Fibroblast of lung (primary cell): ENCODE results near the gene ATP1B2. TPM values are rescaled to one million over a fixed set of nuclear protein-coding genes. Genes with fewer than 3 reads are reported as not detected.
A peak's percentile ranks its signal among the peaks of the same experiment; 100 is the strongest.

Source experiments
- DNase-seq, 2 donors: peaks; one replicate each; pipeline versions ENCODE4 v3.0.0 to v3.0.0-alpha.2; 2010; ENCODE audit warnings: low read depth in 2 of 2
- H2AFZ ChIP-seq: 2 replicates; pipeline ENCODE4 v1.5.1; 2012; ENCODE audit warnings: low read length, control low read depth, inconsistent platforms
- H3K27ac ChIP-seq: 2 replicates; pipeline ENCODE4 v1.5.1; 2011; ENCODE audit warnings: low read length, control low read depth; ENCODE audit not compliant: insufficient read depth
- H3K27me3 ChIP-seq: 2 replicates; pipeline ENCODE4 v1.5.1; 2011; ENCODE audit warnings: mild to moderate bottlenecking, low read length; ENCODE audit not compliant: control insufficient read depth, insufficient read depth
- H3K36me3 ChIP-seq: 2 replicates; pipeline ENCODE4 v1.5.1; 2011; ENCODE audit warnings: low read length; ENCODE audit not compliant: control insufficient read depth, insufficient read depth
- H3K4me1 ChIP-seq: 2 replicates; pipeline ENCODE4 v1.5.1; 2011; ENCODE audit warnings: low read length; ENCODE audit not compliant: control insufficient read depth, insufficient read depth; ENCODE audit errors: extremely low read depth
- H3K4me2 ChIP-seq: 2 replicates; pipeline ENCODE4 v1.5.1; 2011; ENCODE audit warnings: low read length, control low read depth; ENCODE audit not compliant: insufficient read depth; ENCODE audit errors: extremely low read depth
- H3K4me3 ChIP-seq, 4 experiments: fragments of 200-600 bp in 1 of 4; sonication (generic) in 1 of 4; replicated peaks in 1 of 4; 2 replicates each; pipeline ENCODE4 v1.5.1; 2011 to 2016; ENCODE audit warnings: low read length in 4 of 4, low read depth in 3 of 4, mild to moderate bottlenecking in 3 of 4, control low read depth in 2 of 4, inconsistent platforms in 1 of 4, mixed read lengths in 1 of 4; ENCODE audit not compliant: insufficient read depth in 1 of 4; ENCODE audit errors: control extremely low read depth in 1 of 4
- H3K79me2 ChIP-seq: 2 replicates; pipeline ENCODE4 v1.5.1; 2012; ENCODE audit warnings: mild to moderate bottlenecking, low read length, inconsistent platforms; ENCODE audit not compliant: control insufficient read depth, insufficient read depth
- H3K9ac ChIP-seq: 2 replicates; pipeline ENCODE4 v1.5.1; 2011; ENCODE audit warnings: mild to moderate bottlenecking, low read length, control low read depth; ENCODE audit not compliant: insufficient read depth
- H3K9me3 ChIP-seq: 2 replicates; pipeline ENCODE4 v1.5.1; 2012; ENCODE audit warnings: low read depth, low read length; ENCODE audit not compliant: control insufficient read depth, insufficient read depth
- H4K20me1 ChIP-seq: 2 replicates; pipeline ENCODE4 v1.5.1; 2011; ENCODE audit warnings: low read length; ENCODE audit not compliant: control insufficient read depth, insufficient read depth; ENCODE audit errors: extremely low read depth
- EZH2 ChIP-seq: IDR thresholded peaks from 2 replicates; pipeline ENCODE4 v1.5.1; 2012; ENCODE audit warnings: low read length, control low read depth, mild to moderate bottlenecking; ENCODE audit errors: missing control alignments
- polyA plus RNA-seq, 2 donors: library from polyadenylated mRNA; depleted of rRNA in 1 of 2; stranded (reverse) in 1 of 2; unstranded in 1 of 2; fragments of >200 nt; gene quantifications; 2 replicates each; pipeline ENCODE4 v1.2.1, GENCODE V29; 2011 to 2012; ENCODE audit warnings: missing spikeins in 1 of 2
- total RNA-seq: library from RNA; depleted of rRNA; stranded (reverse); fragments of >200 nt; gene quantifications from 2 replicates; pipeline ENCODE4 v1.2.1, GENCODE V29; 2014
- TF ChIP-seq, protein P1 (sequence below), 2 donors: IDR thresholded peaks in 1 of 2; conservative IDR thresholded peaks in 1 of 2; 1 replicate in 1 of 2; 2 replicates in 1 of 2; pipeline ENCODE4 v1.5.1; 2011 to 2012; ENCODE audit warnings: low read length in 2 of 2, control low read depth in 1 of 2, inconsistent platforms in 1 of 2, low read depth in 1 of 2, mild to moderate bottlenecking in 1 of 2

The ATP1B2 gene
- total and polyA plus RNA-seq, 2 donors (not counting 1 experiment from before 2014, with no cell fraction given): 0.05 to 0.33 TPM

DNA sequence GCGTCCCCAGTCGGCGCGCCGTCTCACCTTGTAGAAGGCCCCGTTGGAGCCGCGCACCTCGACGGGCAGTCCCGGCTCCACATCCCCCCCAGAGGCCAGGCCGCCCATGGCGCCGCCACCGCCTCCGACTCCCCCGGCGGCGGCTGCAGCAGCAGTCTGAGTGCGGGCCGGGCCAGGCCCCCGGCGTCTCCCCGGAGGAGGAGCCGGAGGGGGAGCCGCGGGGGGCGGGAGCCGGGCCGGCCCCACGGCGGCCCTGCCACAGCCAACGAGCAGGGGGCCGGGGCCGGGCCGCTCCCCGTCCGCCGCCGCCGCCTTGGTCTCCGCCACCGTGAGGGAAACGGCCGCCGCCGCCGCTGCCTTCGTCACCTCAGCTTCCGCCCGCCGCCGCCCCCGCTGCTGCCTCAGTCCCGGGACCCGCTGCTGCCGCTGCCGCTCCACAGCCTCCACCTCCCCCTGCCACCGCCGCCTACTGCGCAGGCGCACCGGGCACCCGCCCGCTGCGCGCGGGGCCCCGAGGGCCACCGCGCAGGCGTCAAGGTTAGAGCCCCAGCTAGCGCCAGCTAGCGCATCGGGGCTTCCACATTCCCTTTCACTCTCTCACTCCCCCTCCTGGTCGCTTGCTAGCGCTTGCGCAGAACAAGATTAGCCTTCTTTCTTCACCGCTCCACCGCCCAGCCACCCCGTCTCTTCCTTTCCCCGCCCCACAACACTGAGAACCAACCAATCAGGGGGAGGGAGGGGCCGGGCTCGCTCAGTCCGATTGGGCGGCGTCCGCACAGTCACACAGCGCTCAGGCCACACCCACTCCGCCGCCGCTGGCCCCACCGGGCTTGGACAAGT is 36.1 kb upstream of the ATP1B2 start, which contains the start of gene FXR2:
FXR2 (minus strand) TSS at position 473 of the 840 bp plus-strand sequence; CDS start at position 108, 365 bp downstream.
- peaks cover 5% of the 10 kb centered on the region for H3K4me1 ChIP-seq
- H3K79me2 ChIP-seq: peaks cover 43% of the 10 kb centered on the region
- TF ChIP-seq, protein P1, sequence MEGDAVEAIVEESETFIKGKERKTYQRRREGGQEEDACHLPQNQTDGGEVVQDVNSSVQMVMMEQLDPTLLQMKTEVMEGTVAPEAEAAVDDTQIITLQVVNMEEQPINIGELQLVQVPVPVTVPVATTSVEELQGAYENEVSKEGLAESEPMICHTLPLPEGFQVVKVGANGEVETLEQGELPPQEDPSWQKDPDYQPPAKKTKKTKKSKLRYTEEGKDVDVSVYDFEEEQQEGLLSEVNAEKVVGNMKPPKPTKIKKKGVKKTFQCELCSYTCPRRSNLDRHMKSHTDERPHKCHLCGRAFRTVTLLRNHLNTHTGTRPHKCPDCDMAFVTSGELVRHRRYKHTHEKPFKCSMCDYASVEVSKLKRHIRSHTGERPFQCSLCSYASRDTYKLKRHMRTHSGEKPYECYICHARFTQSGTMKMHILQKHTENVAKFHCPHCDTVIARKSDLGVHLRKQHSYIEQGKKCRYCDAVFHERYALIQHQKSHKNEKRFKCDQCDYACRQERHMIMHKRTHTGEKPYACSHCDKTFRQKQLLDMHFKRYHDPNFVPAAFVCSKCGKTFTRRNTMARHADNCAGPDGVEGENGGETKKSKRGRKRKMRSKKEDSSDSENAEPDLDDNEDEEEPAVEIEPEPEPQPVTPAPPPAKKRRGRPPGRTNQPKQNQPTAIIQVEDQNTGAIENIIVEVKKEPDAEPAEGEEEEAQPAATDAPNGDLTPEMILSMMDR (conservative IDR thresholded peaks at IDR 0.05 in 1 of 2, IDR thresholded peaks at IDR 0.05 in 1 of 2; ENCODE audit: low read depth in 1 of 2, low read length in 2 of 2): peak; percentile 55 to 65
- TF ChIP-seq EZH2: no peak
- H3K4me3 ChIP-seq: peak within 1 kb of the TSS; percentile 54 to 96 (median 80)
- no peaks in the 10 kb centered on the region for H4K20me1 ChIP-seq
- peak within 1 kb of the TSS; percentile 93 for H3K4me2 ChIP-seq
- H3K9ac ChIP-seq: peak within 1 kb of the TSS; percentile 80
- H2AFZ ChIP-seq: peak within 1 kb of the TSS; percentile 55
- H3K36me3 ChIP-seq: no peaks in the 10 kb centered on the region
- no peaks in the 10 kb centered on the region for H3K9me3 ChIP-seq
- peak; percentile 99 to 100 for DNase-seq
- peaks cover under 1% of the 10 kb centered on the region for H3K27me3 ChIP-seq
- peak within 1 kb of the TSS; percentile 65 for H3K27ac ChIP-seq

DNA sequence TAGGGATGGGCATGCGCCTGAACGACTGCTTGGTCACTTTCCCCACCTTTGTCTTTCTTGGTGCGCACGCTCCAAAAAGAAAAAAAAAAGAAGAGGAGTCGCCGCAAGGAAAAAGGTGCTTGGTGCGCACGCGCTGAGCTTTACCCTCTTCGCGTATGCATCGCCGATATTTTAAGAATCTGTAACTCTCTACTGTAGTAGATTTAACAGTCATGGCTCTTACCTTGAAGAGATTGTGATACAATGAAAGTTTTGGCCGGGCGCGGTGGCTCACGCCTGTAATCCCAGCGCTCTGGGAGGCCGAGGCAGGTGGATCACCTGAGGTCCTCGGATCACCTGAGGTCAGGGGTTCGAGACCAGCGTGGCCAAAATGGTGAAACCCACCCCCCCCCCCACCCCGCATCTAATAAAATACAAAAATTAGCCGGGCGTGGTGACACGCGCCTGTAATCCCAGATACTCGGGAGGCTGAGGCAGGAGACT is 35.4 kb upstream of the ATP1B2 start:
- TF ChIP-seq, protein P1 (conservative IDR thresholded peaks at IDR 0.05 in 1 of 2, IDR thresholded peaks at IDR 0.05 in 1 of 2; ENCODE audit: low read depth in 1 of 2, low read length in 2 of 2): no peak
- TF ChIP-seq EZH2: no peak
- peak overlapping the region; percentile 55 for H2AFZ ChIP-seq
- peaks cover 39% of the 10 kb centered on the region for H3K79me2 ChIP-seq
- H3K27me3 ChIP-seq: peaks cover 3% of the 10 kb centered on the region
- H3K4me1 ChIP-seq: peaks cover 5% of the 10 kb centered on the region
- H4K20me1 ChIP-seq: no peaks in the 10 kb centered on the region
- no peak for DNase-seq
- peak overlapping the region; percentile 75 for H3K4me2 ChIP-seq
- peak overlapping the region; percentile 57 for H3K27ac ChIP-seq
- no peak overlapping the region for H3K9ac ChIP-seq
- no peaks in the 10 kb centered on the region for H3K9me3 ChIP-seq
- no peaks in the 10 kb centered on the region for H3K36me3 ChIP-seq
- H3K4me3 ChIP-seq: peak overlapping the region; percentile 36 to 64 (median 50)

DNA sequence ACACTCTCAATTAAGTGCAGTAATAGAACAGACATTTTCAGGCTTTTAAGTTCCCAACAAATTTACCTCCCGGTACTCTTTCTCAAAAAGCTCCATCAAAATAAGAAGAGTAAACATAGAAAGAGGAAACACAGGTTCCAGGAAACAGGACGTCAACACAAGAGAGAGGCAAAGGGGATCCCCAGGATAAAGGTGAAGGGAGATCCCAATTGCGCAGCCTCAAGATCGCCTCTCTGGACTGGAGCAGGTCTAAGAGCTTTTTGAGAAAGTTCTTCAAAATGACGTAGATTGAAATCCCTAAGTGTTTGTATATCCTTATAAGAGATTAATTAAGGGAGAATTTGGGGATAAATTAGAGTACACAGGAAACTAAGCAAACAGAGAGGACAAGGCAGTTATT is 32.1 kb upstream of the ATP1B2 start:
- TF ChIP-seq EZH2: no peak
- TF ChIP-seq, protein P1 (conservative IDR thresholded peaks at IDR 0.05 in 1 of 2, IDR thresholded peaks at IDR 0.05 in 1 of 2; ENCODE audit: low read depth in 1 of 2, low read length in 2 of 2): no peak
- no peaks in the 10 kb centered on the region for H3K9me3 ChIP-seq
- peaks cover 7% of the 10 kb centered on the region for H3K79me2 ChIP-seq
- H3K36me3 ChIP-seq: no peaks in the 10 kb centered on the region
- DNase-seq: no peak
- peaks cover 3% of the 10 kb centered on the region for H3K27me3 ChIP-seq
- H3K4me3 ChIP-seq: no peak overlapping the region
- no peaks in the 10 kb centered on the region for H3K4me1 ChIP-seq
- H2AFZ ChIP-seq: no peak overlapping the region
- no peaks in the 10 kb centered on the region for H4K20me1 ChIP-seq
- no peak overlapping the region for H3K27ac ChIP-seq
- H3K4me2 ChIP-seq: no peak overlapping the region
- H3K9ac ChIP-seq: no peak overlapping the region
